NT2/D1 (cell line): ENCODE measurements around the gene CACNA1C.

Experiments used
- DNase-seq: peaks from one replicate; pipeline ENCODE4 v3.0.0-alpha.2; 2011; ENCODE audit warnings: low read depth, low spot score
- H3K27me3 ChIP-seq: 2 replicates; pipeline ENCODE4 v1.6.0; 2011; ENCODE audit warnings: mild to moderate bottlenecking; ENCODE audit not compliant: insufficient read length, insufficient read depth
- H3K36me3 ChIP-seq: 2 replicates; pipeline ENCODE4 v1.6.1; 2011; ENCODE audit warnings: mild to moderate bottlenecking, low read length, mixed read lengths; ENCODE audit not compliant: insufficient read depth, insufficient read length
- H3K4me1 ChIP-seq: 2 replicates; pipeline ENCODE4 v1.5.1; 2011; ENCODE audit not compliant: insufficient read depth, insufficient read length
- H3K4me3 ChIP-seq: 2 replicates; pipeline ENCODE4 v1.5.1; 2011; ENCODE audit warnings: low read depth; ENCODE audit not compliant: insufficient read length
- H3K9ac ChIP-seq: 2 replicates; pipeline ENCODE4 v1.6.0; 2011; ENCODE audit warnings: low read depth; ENCODE audit not compliant: insufficient read length
- H3K9me3 ChIP-seq: 2 replicates; pipeline ENCODE4 v1.5.1; 2011; ENCODE audit warnings: mild to moderate bottlenecking, low read length; ENCODE audit not compliant: insufficient read depth
- SUZ12 ChIP-seq: IDR thresholded peaks from 2 replicates; pipeline ENCODE4 v1.6.1; 2011; ENCODE audit not compliant: insufficient read length, insufficient read depth; ENCODE audit errors: extremely low read depth
- YY1 ChIP-seq: IDR thresholded peaks from 2 replicates; pipeline ENCODE4 v1.6.1; 2011; ENCODE audit not compliant: insufficient read length, insufficient read depth
- ZNF274 ChIP-seq: IDR thresholded peaks from 2 replicates; pipeline ENCODE4 v1.6.1; 2011; ENCODE audit warnings: mild to moderate bottlenecking, low read depth, low read length

The CACNA1C gene

DNA sequence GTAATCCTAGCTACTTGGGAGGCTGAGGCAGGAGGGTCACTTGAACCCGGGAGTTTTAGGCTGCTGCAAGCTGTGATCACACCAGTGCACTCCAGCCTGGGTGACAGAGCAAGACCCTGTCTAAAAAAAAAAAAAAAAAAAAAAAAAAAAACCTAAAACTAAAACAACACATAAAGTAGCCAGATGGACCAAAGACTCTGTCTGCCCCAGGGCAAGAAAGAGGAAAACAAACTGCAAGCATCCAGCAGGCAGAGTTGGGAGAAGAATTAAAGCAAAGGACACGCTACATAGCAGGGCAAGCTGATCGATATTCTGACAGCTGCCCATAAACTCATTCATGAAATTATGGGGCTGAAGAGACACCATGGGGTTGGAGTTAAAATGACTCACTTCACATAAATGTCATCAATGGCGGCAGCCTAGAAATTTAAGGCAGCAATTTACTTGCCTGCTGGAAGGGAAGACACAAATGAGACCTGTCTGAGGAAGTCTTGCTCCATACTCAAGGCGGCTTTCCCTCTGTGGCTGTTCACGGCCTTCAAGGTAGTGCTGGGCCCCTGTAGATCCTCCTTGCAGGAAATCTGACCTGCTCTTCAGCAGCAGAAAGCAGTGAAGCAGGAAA is 482.9 kb downstream of the CACNA1C start:
- no peaks in the 10 kb centered on the region for H3K9me3 ChIP-seq
- H3K9ac ChIP-seq: no peak overlapping the region
- no peak for TF ChIP-seq ZNF274
- TF ChIP-seq YY1: no peak
- no peak for TF ChIP-seq SUZ12
- H3K4me1 ChIP-seq: peaks cover 26% of the 10 kb centered on the region
- no peak for DNase-seq
- no peaks in the 10 kb centered on the region for H3K36me3 ChIP-seq
- no peak overlapping the region for H3K4me3 ChIP-seq
- H3K27me3 ChIP-seq: peaks cover 12% of the 10 kb centered on the region

DNA sequence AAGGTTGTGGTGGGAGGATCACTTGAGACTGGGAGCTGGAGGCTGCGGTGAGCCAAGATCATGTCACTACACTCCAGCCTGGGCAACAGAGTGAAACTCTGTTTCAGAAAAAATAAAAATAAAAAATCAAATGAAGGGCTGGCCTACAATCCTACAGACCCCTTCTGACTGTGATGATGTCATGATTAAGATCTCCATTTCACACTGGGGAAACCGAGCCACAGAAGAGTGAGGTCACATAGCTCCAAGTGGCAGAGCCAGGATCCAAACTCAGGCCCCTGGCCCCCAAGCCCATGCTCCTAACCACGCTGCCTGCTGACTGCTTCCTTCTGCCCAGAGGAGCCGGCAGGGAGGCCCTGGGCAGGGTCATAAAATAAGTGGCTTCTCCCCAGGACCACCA is 483.9 kb downstream of the CACNA1C start:
- Histone ChIP-seq H3K4me3 (no peak overlapping the region), H3K4me1 (peaks cover 21% of the 10 kb centered on the region), H3K36me3 (no peaks in the 10 kb centered on the region), H3K27me3 (peaks cover 12% of the 10 kb centered on the region), H3K9ac (no peak overlapping the region), H3K9me3 (no peaks in the 10 kb centered on the region)
- no peak for DNase-seq
- TF ChIP-seq SUZ12 (no peak), ZNF274 (no peak), YY1 (no peak)

DNA sequence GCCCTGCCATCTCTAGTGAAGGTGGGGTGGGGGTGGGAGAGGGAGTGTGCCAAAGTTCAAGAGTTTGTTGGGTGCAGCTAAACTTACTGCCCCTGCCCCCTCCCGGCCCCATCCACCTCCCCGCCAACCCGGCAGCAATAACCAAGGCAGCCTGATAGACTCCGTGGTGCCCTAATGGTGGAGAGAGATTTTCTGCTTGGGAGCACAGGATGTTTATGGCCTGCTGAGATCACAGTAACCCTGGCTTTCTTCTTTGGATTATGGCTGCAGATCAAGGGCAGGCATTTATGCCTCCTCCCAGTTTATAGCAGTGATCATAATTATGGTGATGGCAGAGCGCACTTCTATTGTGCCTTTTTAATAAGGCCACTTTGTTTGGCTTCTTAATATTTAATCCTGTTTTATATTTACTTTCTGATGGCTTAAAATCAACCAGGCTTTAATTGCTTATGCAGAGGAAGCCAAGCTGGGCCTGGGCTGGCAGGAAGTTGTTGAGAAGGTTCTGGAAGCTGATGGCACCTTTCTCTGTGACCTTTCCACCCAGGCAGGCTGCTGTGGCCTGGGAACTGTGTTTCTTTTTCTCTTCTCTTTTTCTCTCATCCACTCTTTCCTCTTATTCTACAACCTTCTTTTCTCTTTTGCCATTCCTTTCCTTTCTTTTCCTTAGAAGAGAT is 485.2 kb downstream of the CACNA1C start:
- Histone ChIP-seq H3K9ac (no peak overlapping the region), H3K9me3 (no peaks in the 10 kb centered on the region), H3K4me3 (no peak overlapping the region), H3K36me3 (no peaks in the 10 kb centered on the region), H3K4me1 (peaks cover 13% of the 10 kb centered on the region), H3K27me3 (peaks cover 14% of the 10 kb centered on the region)
- TF ChIP-seq ZNF274 (no peak), YY1 (no peak), SUZ12 (no peak)
- DNase-seq: no peak

DNA sequence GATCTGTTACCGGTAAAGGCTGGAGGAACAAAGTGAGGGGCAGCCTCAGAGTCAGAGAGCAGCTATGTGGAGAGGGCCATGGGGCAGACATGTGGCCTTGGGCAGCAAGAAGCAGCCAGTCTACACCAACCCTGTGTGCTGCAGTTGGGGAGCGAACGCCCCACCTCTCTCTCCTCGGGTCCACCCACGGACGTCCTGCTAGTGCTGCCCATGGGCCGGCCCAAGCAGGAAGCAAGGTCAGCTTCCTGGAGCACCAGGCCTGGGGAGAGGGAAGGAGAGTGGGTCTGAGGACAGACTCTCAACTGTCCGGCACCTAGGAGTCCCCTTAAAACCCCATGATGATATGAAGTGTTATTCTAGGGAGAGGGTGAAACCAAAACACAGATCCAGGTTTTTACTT is 487.2 kb downstream of the CACNA1C start:
- DNase-seq: no peak
- Histone ChIP-seq H3K9me3 (no peaks in the 10 kb centered on the region), H3K27me3 (peaks cover 5% of the 10 kb centered on the region), H3K9ac (no peak overlapping the region), H3K36me3 (no peaks in the 10 kb centered on the region), H3K4me1 (peaks cover 11% of the 10 kb centered on the region), H3K4me3 (no peak overlapping the region)
- TF ChIP-seq YY1 (no peak), ZNF274 (no peak), SUZ12 (no peak)

DNA sequence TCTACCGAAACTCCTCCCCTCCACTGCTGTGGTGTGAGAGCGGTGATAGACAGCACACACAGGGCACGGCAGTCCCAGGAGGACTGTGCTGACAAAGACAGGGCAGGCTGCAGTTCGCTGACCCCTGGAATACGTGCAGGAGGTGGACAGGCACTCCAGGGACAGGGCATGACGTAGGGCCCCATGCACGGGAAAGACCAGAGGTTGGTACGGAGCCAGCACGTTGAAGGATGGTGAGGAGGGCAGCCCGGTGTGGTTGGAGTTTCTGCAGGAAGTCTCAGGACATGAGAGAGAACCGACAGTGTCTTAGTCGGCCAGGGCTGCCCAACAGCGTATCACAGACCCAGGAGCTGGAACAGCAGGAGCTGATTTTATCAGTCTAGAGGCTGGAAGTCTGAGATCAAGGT is 487.8 kb downstream of the CACNA1C start:
- DNase-seq: no peak
- peaks cover 11% of the 10 kb centered on the region for H3K4me1 ChIP-seq
- H3K4me3 ChIP-seq: no peak overlapping the region
- H3K9ac ChIP-seq: no peak overlapping the region
- TF ChIP-seq ZNF274: no peak
- H3K36me3 ChIP-seq: no peaks in the 10 kb centered on the region
- H3K27me3 ChIP-seq: peaks cover 5% of the 10 kb centered on the region
- H3K9me3 ChIP-seq: no peaks in the 10 kb centered on the region

DNA sequence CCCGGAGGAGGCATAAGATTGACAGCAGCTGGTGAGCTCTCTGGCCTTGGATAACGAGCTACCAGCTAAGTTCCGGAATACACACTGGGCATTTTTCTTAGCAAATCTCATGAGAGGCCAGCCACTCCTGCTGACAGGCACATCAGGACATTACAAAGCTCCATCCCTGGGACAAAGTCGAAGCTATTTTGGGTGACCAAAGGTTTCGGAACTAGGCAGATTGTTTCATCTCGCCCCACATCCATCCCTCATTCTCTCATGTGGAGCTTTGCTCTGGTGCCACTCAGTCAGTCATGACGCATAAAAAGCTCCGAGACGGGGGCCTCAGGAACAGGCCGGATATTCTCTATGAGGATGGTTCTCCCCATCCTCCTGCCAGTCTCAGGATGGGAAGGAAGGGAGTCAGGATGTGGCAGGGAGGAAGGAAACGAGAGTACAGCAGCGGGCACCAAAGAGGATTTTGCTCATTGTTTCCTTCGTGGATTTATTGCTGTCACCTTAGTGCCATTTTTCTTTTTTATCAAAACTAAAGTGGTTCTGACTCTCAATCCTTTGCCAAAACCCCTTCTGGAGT is 488.9 kb downstream of the CACNA1C start:
- Histone ChIP-seq H3K9me3 (no peaks in the 10 kb centered on the region; the same call in 1 of the 2 replicates), H3K36me3 (no peaks in the 10 kb centered on the region), H3K9ac (no peak overlapping the region), H3K27me3 (peaks cover 9% of the 10 kb centered on the region), H3K4me1 (peaks cover 8% of the 10 kb centered on the region), H3K4me3 (no peak overlapping the region)
- DNase-seq: no peak
- no peak for TF ChIP-seq YY1
- TF ChIP-seq ZNF274: no peak
- no peak for TF ChIP-seq SUZ12

DNA sequence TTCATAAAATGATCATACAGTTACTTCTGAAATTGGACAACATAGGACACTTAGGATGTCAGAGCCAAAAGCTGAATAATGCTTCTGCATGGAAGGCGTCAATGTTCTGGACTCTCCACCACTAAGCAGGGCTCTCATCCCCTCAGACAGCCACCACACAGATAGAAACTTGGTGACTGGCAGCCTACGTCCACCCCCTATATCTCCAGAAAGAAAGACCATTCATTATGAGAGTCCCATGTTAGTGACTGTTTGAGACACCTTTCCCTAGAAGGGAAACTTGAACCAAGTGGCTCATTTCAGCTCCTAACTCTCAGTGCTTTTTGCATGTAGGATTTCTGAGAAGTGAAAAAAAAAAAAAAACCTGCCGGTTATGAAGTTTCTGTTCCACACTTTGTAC is 491.0 kb downstream of the CACNA1C start:
- DNase-seq: no peak
- H3K36me3 ChIP-seq: no peaks in the 10 kb centered on the region
- H3K9me3 ChIP-seq: no peaks in the 10 kb centered on the region; the same call in 1 of the 2 replicates
- H3K27me3 ChIP-seq: peaks cover 9% of the 10 kb centered on the region
- H3K9ac ChIP-seq: no peak overlapping the region
- peaks cover 10% of the 10 kb centered on the region for H3K4me1 ChIP-seq
- H3K4me3 ChIP-seq: no peak overlapping the region
- TF ChIP-seq YY1 (no peak), ZNF274 (no peak), SUZ12 (no peak)
